DMS 273 treated with DMSO at 0.1 percent for 48 hours (cell line): ENCODE measurements around the gene NEMP2.
"Not testable (repeated sequence)": the region's sequence is repeated elsewhere in the genome, so short reads cannot be mapped to it uniquely, and the experiment has no call there.

Source experiments
- DNase-seq: peaks from one replicate; lab custom pipeline; 2025; lab: John Stamatoyannopoulos, UW

NEMP2 gene

DNA sequence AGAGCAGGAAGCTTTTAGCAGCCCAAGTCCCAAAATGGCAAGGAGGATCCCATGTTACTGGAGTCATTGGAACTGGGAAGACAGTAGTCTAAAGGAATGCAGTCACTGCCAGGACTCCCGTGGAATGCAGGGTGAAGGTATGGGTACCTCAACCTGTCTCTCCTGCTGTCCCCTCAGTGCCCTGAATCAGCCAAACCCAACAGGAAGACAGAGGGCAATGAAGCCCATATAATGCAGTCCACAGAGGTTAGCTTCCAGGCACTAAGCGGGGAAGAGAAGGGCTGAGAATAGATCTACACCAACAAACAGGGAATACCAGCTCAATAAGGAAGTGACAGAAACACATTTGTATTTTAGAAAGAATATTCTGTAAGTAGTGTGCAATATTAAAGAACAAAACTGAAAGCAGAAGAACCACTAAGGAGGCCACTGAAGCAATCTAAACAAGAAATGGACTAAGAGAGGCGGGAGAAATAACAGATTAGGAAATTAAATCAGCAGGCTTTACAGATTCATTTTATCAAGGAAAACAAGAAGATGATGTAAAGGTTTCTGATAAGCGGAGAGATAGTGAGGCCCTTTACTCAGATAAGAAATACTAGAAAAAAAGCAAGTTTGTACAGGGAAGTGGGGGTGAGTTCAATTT lies 8.3 kb downstream of the NEMP2 start:
- DNase-seq, result no peak

GRCh38 chr2:190524928-190525327 lies 9.6 kb downstream of the NEMP2 start:
- DNase-seq, result no peak

DNA sequence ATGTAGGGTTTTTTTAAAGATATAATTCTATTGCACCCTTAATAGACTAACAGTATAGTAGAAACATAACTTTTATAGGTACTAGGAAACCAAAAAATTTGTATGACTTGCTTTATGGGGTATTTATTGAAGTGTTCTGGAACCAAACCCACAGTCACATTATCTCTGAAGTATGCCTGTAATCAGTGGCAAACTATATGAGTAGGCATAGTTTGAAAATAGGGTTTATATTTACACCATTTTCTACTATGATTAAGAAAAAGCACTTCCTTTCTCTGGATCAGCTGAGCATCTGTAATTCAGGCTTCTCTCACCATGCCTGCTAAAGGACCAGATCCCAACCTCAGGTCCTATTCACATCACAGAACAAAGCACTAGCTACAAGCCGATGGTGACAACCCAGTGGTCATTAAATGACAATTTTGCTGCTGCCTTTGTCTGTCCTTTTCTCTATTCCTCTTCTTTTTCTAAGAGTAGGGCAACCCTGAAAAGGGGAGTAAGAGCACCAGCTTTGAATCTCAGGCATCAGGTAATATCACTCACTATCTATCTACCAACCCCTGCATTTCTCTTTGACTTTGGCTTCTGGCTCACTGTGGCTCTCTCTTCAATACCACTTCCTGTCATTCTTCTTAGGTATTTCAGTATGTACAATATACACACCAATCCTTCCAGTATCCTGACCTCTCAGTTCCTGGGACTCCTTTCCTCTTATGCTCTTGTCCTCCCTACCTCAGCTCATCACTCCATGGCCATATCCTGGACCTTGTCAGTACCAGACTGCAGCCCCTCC lies 14.4 kb downstream of the NEMP2 start:
- no peak for DNase-seq

GRCh38 chr2:190517468-190517867 lies 17.1 kb downstream of the NEMP2 start:
- no peak for DNase-seq

- DNase-seq, result no peak
Observed at GRCh38 chr2:190515687-190516086, 18.8 kb downstream of the NEMP2 start.

- no peak for DNase-seq
Observed at GRCh38 chr2:190514676-190515075, 19.8 kb downstream of the NEMP2 start.

GRCh38 chr2:190513877-190514276 lies 20.6 kb downstream of the NEMP2 start:
- DNase-seq, result no peak

DNA sequence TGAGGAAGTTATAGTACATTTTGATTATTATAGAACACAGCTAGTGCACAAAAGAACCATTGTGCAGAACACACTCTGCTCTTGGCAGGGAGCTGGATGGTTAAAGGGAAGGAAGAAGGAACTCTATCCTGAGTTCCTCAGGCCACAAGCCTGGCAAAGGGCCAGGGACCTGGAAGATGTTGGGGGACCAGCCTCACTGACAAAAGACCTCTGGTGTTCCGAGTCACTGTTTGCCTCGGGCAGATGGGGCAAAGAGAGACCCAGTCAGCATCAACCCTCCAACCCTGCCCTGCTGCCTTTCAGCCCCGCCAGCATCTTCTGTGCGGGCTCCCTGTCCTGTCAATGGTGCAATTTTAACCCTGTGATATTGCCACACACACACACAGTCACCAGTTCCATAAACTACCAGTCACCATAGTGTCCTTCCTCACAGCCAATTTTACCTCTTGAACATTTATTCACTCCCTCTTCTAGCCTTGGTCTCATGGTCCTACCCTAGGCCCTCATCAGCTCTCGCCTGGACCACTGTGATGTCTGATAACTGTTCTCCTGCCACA lies 21.9 kb downstream of the NEMP2 start:
- DNase-seq, result no peak

DNA sequence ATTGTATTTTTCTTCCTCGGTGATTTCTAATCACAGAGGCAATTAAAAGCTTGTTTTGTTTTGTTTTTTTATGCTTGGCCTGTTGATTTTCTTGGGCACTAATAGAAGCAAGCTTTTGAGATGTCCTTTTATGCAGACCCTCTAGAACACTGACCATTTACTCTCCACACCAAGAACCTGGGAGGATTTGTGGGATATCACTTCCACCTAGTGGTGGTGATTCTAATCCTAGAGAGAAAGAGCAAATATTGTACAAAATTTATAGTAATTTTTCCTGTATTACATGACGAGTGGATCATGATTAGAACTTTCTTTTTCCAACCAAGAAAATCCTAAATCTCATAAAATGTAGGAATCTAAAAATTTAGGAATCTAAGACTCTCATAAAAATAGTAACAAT lies 23.4 kb downstream of the NEMP2 start:
- no peak for DNase-seq

- not testable (repeated sequence) for DNase-seq
Observed at GRCh38 chr2:190509895-190510294, 24.6 kb downstream of the NEMP2 start.

GRCh38 chr2:190507135-190507534 lies 27.4 kb downstream of the NEMP2 start:
- DNase-seq, result no peak

DNA sequence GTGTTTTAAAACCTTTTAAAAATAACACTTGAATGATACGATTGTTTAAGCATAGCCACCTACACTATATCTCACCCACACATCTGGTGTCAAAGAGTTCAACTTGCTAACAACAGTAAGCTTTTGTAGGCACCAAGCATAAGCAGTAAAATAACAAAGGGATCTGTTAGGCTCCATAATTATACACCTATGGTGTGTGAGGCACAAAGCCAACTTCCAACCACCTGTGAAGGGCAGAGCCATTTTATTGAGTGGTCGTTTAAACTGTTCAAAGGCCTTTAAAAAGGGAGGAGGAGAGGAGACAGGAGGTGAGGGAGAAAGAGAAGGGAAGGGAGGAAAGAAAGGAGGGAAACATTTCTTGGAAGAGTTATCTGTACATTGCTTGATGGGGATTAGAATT lies 27.9 kb downstream of the NEMP2 start:
- DNase-seq, result no peak

DNA sequence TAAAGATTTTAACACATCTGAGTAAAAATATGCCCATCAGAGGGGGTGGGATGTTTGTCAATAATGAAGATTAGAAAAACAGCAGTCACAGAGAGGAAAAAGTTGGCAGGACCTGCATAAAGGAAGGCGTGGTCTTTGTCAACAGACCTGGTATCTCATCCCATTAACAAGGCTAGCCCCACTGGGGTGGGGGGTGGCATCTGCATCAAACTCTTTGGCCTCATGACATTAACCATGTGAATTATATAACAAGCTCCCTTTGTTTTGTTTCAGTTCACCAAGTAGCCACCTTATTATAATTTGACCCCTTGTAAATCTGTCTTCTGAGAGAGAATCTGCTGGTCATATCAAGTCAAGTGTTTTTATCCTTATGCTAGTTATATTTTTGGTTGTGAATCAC lies 28.8 kb downstream of the NEMP2 start:
- DNase-seq, result no peak

- DNase-seq, result no peak
Observed at GRCh38 chr2:190504912-190505311, 29.6 kb downstream of the NEMP2 start.

DNA sequence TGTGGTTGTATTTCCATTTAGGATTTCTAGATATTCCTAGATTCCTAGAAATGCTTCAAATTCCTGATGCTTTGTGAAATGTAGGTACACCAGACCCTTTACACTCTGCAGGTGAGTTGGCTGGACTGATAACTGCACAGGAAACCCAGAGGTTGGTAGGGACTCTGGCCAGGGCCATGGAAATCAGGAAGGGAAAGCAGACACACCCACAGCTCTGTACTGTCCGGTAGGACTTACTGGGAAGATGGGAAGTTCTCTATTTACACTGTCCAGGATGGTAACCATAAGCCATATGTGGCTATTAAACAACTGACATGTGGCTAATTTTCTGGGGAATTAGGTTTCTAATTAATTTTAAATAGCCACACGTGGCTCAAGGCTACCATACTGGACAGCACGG lies 31.4 kb downstream of the NEMP2 start:
- no peak for DNase-seq

DNA sequence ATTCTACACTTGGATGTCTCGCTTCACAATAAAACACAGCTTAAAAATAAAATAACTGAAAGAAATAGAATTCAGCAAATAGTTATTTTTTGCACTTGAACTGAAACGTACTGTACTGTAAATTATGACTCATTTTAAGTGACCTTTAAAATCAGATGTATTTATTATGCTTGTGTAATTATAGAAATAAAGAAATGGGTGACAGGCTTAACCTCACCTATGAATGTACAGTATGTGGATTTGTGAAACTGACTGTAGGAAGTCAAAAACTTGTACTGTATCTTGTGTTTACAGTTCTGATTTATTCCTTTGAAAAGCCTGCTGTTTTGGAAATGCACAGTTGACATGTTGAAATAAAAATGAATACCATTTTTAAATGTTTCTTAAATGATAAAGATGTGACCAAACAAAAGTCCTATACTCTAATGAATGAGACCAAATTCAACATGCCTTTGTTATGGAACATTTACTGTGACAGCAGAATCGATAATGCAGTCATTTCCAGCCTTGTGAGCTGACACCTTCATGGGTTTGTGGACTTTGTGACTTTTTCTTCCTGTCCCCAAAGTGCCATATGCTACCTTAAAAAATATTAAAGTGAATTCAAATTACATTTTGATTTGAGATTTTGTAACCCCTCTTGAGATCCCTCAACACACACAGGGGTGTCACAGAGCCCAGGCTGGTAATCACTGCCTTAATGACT lies 32.7 kb downstream of the NEMP2 start:
- DNase-seq, result no peak

- DNase-seq, result no peak
Observed at GRCh38 chr2:190501231-190501630, 33.3 kb downstream of the NEMP2 start.

DNA sequence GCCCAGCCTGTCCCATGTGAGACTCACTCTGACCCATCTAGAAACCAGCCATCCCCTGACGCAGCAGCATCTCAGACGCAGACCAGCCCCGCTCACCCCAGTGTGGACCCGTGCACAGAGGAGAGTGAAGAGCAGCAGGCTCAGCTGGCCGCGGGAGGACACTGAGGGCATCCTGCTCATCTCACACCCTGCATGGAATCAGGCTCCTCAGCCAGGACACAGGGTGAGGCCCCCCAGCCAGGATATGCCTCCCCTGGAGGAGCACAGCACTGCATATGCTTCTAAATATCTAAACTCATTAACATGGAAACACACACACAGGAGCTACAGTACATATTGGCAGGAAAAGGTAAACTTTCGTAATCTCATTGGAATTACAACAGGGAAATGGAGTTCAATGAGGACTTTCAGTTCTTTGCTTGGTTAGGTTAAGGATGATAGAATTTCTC lies 34.4 kb downstream of the NEMP2 start:
- no peak for DNase-seq

DNA sequence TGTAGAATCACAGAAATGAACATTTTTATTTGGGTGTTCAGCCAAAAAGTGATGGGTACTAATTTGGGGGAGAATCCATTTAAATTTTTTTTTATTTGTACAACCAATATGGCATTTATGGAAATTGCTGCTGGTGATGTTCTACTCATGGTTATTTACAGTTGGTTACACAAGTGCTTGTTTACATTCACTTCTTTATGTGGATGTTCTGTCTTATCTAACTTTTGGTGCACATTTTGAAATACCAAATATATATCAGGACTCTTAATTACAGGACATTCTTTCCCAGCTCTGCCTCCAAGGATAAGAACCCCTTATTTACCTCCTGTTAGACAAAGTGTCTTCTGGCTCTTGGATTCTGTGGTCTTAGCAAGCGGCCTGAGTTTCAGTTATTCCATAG lies 35.2 kb downstream of the NEMP2 start:
- no peak for DNase-seq

DNA sequence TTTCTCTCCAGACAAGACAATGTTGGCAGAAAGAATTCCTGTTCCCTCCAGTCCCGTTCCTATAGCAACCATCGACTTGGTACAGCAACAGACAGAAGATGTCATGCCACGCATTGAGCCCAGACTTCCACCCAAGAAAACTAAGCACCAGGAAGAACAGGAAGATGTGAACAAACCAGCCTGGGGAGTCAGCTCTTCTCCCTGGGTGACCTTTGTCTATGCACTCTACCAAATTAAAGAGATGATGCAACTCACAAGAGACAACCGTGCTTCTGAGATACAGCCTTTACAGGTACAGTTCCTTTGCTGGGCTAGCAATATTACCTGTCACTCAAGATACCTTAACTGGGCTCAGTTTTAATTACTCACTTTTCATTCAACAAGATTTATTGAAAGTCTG lies 37.1 kb downstream of the NEMP2 start:
- no peak for DNase-seq

GRCh38 chr2:190494600-190495227 lies 39.8 kb downstream of the NEMP2 start:
- not testable (repeated sequence) for DNase-seq

DNA sequence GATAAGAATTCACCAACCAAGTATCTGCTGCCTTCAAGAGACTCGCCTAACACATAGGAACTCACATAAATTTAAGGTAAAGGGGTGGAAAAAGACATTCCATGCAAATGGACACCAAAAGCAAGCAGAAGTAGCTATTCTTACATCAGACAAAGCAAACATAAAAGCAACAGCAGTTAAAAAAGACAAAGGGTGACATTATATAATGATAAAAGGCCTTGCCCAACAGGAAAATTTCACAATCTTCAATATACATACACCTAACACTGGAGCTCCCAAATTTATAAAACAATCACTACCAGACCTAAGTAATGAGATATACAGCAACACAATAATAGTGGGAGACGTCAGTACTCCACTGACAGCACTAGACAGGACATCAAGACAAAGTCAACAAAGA lies 41.4 kb downstream of the NEMP2 start:
- no peak for DNase-seq
